GM19452 (cell line): ENCODE data around the gene FGFRL1.
"Not testable (repeated sequence)": the region's sequence is repeated elsewhere in the genome, so short reads cannot be mapped to it uniquely, and the experiment has no call there.

Experiments used
- ATAC-seq: cut with Tn5 transposase; IDR thresholded peaks from one replicate; pipeline ENCODE4 v1.9.1; 2021; ENCODE audit not compliant: unreplicated experiment

Gene FGFRL1

DNA sequence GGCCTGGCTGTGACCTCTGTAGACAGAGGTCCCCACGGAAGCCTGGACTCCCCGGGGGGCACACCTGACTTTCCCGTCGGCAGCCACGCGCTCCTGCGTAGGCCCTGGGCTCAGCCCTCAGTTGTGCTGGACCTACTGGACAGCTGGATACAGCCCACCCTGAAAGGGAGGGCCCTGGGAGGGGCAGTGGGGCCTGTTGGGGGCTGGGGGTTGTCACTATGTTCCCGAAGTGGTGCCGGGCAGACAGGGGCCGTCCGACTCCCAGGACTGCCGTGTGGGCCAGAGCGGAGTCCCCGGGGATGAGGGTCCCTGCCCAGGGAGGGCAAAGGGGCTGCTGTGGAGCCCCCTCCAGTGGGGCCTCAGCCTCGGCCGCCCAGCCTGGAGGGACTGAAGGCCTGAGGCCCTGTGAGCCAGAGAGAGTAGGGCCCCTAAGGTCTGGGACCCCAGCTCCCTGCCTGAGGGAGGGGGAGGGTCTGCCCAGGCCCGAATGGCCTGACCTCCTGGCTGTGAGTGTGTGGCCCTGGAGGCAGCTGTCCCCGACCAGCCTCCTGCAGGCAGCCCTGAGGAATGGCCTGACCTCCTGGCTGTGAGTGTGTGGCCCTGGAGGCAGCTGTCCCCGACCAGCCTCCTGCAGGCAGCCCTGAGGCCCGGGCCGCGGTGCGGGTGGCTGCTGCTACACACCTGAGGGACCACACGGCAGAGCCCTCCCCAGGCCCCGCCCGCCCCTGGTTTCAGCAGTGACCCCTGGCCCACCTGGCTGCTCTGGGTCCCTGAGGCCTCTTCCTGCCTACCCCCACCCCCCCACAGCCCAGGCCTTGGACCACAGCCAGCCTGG is 25.8 kb downstream of the FGFRL1 start:
- no peak for ATAC-seq

DNA sequence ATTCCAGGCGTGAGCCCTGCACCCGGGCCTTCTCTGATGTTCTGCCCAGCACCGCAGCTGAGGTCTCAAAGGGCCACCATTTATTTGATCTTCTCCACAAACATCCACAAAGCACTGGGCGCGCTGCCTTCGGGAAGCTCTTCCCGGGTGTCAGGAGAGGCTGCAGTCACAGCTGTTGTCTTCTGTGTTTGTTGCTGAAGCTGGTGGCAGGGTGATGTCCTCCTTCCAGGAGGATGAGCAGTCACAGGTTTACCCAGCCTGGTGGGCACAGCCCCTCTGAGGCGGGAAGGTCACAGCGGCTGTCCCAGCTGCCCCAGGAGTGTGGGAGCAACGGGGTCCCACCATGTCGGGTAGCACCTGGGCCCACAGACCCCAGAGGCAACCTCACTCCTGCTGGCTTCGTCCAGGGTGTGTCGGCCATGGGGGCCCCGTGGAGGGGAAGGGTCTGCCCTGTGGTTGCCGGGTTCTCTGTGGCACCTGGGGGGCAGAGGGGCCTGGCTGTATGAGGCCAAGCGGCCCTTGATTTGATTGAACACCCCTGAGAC is 27.6 kb downstream of the FGFRL1 start:
- ATAC-seq, result no peak

DNA sequence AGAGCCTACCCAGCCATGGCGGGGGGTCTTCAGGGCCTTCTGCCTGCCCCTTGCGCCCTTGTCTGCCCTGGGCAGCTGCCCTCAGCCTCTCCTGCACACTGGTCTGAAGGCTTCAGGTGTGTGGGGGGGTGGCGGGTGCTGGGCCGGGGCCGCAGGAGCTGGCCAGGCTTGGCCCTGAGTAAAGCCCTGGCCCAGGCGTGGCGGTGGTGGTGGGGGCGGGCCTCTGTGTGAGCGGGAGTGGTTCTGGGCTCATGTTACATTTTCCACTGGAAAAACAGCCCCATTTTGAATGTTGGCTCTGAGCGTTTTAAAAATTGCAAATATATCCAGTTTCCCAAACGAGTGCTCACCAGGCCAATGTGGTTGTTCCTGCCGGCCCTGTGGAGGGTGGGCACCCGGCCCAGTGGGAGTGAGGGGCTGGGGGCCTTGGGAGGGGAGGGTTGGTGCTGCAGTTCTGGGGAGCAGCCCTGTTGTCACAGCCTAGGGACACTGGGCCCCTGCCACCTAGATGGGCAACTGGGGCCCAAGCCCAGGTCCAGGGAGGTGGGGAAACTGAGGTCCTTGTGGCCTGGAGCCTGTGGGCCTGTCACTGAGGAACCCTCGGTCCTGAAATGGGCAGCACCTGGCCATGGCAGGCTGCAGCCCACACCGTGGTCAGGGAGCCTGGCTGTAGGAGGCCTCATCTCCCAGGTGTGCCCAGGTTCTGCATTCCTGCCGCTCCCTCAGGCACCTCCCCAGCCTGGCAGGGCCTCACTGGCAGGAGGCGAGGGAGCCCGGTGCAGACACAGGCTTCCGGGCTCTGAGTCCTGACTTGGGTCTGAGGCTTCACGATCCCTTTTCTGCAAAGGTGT is 28.3 kb downstream of the FGFRL1 start:
- ATAC-seq, result no peak

DNA sequence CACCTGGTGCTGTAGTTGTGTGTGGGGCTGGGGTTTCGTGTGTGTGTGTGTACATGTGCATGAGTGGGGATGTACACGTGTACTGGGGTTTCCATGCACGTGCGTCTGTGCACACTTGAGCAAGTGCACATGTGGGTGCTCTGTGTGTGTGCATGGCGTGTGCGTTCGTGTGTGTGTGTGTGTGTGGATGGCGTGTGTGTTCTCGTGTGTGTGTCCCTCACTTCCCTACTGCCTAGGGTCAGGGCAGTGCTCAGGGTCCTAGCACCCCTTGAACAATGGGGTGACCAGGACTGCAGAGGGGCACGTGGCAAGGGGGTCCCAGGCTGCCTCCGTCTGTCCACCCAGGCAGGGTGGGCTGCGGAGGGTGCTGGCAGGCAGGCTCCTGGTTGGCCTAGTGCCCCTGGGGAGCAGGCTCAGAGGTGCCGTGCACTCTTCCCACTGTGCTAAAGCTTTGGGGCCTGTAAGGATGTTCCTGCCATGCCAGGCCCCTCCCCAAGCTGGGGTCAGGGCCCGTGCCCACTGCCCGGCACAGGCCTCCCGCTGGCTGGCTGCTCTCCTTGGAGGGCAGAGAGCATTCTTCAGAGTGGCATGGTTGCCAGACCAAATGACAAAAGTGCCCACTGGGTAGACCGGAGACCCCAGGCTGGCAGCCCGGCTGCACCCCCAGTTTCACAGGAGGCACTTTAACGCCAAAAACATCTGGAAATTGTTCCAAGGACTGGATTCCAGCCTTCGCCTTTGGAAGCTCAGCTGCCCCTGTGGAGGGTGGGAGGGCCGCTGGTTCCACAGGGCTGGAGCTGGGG is 29.1 kb downstream of the FGFRL1 start:
- ATAC-seq, result no peak

DNA sequence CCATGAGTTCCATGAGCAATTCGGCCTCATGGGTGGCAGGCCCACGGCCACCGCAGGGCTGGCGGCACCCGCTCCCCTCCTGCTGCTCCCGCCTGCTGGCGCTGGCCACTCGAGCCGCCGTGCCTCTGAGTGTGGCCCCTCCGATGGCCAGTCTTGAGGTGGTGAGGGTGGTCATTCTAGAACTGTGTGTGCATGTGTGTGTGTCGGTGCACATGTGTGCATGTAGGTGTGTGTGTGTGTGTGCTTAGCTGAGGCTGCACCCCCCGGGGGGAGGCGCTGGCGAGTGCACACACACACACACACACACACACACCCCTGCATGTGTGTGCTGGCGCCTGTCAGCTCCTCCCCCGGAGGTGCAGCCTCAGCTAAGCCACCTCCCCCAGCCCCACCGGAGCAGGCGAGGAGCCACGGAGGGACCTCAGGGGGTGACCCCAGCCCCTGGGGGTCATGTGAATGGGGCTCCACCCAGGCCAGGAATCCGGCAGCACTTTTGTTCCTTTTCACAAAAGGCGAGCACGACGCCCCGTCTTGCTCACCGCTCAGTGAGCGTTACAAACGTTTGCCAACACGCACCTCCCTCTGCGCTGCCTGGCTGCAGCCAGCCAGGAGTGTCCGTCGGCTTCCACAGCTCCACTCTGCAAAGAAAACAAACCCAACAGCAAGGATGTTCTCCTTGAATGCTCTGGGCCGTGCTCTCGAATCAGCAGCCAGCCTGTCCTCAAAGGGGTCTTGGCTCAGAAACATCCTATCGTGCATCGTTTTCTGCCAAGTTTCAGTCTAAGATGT is 29.9 kb downstream of the FGFRL1 start:
- ATAC-seq, result no peak

DNA sequence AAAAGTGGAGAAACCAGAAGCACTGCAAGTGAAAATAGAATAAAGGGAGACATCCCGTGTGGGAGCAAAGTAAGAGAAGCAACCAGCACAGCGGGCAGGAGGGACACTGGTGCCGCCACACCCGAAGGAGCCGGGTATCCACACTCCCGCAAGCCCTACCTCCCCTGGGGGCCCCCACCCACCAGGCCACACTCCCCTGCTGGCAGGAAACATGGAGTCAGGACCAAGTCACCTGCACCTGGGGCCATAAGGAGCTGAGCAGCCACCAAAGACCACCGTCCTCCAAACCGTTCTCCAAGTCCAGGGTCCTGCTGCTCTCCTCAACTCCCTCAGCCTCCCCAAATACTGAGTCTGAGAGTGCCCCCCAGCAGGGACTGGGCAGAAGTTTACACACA is 30.5 kb downstream of the FGFRL1 start:
- ATAC-seq, result no peak

DNA sequence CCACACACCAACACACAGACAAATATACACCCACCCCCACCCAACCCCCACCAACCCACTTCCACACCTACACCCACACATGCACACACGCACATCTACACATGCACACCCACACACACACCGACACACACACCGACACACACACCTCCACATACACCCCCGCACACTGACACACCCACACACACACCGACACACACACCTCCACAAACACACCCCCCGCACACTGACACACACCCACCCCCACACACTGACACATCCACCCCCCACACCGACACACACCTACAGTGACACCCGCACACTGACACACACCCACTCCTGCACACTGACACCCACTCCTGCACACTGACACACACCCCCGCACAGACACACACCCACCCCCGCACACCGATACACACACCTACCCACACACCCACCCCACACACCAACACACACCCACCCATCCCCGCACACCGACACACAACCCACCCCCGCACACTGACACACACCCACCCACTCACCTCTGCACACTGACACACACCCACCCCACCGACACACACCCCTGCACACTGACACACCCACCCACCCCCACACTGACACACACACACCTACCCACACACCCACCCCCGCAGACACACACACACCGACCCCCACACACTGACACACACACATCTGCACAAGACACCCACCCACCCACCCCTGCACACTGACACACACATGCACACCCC is 31.1 kb downstream of the FGFRL1 start:
- ATAC-seq, result no peak

DNA sequence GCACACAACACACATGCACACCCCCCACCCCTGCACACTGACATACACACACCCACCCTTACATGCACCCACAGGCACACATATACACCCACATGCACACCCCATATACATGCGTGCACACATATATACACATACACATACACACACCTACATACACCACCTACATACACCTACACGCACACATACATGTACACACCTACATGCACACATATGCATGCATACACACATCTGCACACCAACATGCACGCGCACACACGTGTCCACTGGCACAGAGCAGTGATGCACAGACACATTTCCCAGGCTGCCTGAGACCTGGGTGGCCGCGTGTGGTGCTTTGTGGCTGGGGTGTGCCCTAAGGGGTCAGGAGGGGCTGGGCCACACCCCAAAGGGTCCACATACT is 31.7 kb downstream of the FGFRL1 start:
- ATAC-seq, result no peak

DNA sequence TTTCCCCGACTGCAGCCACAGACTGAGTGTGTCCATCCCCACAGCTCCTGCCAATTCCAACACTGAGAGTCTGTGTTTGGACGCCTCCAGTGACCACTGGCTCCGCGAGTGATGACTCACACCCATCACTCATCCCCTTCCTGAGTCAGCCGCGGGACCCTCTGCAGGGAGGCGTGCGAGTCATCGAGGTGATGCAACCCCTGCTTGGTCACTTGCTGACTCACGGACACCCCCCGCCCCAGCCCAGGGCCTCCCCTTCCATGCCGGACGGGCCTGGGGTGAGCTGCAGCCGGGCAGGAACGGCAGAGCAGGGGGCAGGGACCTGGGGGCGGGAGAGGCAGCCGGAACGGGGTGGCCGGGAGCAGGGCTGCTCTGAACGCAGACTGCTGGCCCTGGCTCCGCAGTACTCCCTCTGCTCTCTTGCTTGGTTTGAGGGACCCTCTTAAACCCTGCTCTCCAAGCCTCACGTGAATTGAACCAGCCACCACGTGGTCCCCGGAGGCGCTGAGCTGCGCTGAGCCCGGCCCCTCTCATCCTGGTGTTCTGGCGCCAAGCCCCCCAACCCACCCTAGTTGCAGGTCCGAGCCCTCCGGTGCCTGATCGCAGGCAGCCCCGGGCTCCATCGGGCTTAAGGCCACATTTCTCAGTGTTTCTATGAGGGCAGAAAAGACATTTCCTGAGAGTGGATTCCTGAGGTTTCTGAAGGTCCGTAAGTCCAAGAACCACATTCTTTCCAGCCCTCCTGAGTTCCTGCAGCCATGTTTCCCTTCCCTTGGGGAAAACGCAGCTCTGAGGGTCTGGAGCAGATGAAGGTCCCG is 32.4 kb downstream of the FGFRL1 start:
- ATAC-seq, result no peak

DNA sequence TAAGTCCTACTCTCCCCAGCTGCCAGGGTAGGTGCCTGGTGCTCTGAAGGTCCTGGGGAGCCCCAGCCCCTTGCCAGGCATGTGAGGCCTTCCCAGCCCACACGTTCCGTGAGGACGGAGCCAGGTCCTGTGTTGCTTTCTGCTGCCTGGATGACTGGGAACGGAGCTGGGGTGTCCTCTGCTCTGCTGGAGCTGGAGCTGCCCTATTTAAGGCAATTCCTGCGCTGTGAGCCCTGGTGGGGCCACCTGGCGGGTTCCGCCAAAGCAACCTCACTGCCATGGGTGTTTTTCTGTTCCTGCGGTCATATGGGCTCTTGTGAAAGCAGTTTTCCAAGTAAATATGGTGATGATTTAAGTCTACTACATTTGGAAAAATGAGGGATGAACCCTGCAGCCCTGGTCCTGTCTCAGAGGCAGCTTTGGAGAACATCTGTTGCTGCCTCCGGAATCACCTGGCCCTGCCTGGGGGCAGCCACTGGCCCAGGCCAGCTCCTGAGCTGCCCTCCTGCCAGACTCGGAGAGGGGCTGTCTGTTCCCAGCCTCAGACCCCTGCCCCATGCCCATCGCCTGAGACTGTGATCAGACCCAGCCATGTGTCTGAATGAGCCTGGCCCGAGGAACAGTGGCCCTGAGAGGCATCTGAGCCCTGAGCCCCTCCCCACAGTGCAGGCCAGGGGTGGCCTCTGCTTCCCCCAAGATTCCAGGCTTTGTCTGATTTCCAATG is 33.2 kb downstream of the FGFRL1 start:
- no peak for ATAC-seq

DNA sequence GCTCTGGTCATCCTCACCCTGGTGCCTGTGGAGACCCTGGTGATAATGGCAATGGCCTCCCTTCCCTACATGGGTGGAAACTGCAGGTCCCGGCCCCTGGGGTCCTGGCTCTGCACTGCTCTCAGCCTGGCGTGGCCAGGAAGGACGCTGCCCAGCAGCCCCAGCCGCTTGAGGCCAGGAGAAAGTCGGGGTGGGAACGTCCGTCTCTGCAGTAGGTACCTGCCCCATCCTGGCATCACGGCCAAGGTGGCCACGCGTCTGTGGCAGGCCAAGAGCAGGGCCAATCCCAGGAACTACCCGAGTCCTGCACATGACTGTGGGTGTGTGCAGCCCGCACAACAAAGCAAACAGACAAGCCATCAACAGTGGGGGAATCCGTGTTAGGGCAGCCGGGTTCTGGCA is 33.8 kb downstream of the FGFRL1 start:
- no peak for ATAC-seq

DNA sequence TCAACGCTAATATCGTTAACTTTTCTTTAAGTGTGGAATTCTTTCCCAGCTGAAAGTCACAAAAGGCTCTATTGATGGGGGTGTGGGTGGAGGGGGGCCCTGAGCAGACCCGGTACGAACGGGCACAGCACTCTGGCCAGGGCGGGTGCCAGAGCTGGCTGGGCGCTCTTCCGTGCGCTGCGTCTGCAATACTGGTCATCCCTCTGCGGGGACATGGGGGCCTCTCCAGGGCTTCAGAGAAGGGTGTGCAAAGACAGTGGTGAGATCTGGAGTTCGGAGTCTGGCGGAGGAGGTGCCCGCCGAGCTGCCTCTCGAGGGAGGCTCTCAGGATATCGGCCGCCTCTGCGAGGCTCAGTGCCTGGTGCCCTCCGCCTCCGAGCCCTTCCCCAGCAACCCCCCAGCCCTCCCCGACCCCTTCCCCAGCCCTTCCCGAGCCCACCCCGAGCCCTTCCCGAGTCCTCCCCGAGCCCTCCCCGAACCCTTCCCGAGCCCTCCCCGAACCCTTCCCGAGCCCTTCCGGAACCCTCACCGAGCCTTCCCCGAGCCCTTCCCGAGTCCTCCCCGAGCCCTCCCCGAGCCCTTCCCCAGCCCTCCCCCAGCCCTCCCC is 34.3 kb downstream of the FGFRL1 start:
- no peak for ATAC-seq

DNA sequence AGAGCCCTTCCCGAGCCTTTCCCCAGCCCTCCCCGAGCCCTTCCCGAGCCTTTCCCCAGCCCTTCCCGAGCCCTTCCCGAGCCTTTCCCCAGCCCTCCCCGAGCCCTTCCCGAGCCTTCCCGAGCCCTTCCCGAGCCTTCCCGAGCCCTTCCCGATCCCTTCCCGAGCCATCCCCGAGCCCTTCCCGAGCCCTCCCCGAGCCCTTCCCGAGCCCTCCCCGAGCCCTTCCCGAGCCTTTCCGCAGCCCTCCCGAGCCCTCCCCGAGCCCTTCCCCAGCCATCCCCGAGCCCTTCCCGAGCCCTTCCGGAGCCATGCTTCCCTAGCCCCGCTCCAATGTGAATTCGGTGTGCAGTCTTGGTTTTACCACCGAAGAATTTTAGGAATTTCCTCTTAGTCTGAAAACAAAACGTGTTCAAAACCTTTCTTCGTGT is 35.2 kb downstream of the FGFRL1 start:
- ATAC-seq, result not testable (repeated sequence)

DNA sequence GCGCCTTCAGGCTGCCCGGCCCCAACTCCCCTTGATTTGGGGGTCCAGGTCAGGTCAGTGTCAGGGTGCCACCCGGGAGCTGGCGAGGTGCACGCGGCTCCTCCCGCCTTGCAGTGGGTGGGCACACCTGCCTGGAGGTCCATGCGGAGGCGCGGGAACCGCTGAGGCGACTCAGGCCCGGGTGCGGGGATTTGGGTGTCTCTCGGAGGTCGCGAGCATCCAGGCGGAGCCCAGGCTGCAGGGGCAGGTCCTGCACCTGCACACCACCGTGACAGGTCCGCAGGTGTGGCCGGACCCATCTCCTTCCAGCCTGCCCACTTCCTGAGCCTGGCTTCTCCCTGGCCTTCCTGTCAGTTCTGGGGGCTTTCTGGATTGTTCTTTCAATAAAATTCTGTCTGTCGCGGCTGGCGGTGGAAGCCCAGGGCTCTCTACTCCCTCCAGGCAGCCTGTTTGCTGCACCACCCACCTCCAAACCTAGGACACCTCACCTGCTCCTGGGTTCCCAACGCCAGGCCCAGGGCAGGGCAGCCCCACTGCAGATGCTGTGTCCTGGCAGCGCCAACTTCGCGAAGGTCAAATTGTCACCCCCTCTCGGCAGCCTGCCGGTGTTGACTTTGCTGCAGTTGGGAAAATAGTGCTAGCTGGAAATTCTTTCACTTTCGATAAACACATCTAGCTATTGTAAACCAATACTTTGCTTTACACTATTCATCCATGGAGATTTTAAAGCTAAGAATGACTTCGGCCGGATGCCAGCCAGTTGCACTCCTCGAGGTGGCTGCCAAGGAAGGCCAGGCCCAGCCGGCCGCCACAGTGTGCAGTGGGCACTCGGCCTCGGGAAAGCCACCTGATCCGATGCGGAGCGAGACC is 35.9 kb downstream of the FGFRL1 start:
- no peak for ATAC-seq

DNA sequence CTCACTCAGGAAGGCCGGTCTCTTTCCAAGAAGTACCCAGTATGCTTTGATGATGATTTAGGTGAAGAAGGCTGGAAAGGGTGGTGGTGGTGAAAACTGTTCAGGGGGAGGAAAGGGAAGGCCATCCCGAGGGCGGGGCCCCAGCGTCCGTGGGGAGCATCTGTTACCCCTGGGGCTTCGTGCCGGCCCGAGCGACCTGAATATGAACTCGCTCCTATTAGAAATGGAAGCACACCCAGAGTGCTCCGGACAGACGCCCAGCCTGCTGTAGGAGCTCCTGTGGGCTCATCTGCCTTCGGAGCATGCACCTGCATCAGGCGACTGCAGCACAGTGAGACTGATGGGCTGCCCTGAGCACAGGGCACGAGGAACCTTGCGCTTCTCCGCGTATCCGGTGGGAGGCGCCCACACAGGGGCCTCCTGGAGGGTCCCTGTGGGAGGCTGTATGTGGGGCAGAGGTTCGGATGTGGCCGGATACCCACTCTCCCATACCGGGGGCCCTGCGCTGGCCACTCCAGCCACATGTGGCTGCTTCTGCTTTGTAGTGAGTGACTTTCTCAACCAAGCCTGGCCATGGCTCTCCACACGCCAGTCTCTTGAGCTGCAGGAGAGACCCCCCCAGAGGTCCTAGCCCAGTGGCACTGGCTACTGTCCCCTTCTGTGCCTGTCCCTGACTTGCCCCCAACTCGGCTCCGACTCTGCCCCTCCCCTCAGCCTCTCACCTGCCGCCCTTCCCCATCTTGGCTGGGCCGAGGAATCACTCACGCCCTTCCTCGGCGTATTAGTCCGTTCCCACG is 36.7 kb downstream of the FGFRL1 start:
- ATAC-seq, result no peak
